ENCODE data around the gene SMARCAD1.
"Not testable (repeated sequence)": the region's sequence is repeated elsewhere in the genome, so short reads cannot be mapped to it uniquely, and the experiment has no call there.

Gene SMARCAD1

GRCh38 chr4:94290245-94290644 is 82.6 kb downstream of the SMARCAD1 start:
- FAIRE-seq = no peak
- TF ChIP-seq, protein P1, sequence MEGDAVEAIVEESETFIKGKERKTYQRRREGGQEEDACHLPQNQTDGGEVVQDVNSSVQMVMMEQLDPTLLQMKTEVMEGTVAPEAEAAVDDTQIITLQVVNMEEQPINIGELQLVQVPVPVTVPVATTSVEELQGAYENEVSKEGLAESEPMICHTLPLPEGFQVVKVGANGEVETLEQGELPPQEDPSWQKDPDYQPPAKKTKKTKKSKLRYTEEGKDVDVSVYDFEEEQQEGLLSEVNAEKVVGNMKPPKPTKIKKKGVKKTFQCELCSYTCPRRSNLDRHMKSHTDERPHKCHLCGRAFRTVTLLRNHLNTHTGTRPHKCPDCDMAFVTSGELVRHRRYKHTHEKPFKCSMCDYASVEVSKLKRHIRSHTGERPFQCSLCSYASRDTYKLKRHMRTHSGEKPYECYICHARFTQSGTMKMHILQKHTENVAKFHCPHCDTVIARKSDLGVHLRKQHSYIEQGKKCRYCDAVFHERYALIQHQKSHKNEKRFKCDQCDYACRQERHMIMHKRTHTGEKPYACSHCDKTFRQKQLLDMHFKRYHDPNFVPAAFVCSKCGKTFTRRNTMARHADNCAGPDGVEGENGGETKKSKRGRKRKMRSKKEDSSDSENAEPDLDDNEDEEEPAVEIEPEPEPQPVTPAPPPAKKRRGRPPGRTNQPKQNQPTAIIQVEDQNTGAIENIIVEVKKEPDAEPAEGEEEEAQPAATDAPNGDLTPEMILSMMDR (IDR thresholded peaks at IDR 0.05; ENCODE audit: insufficient read depth, missing control alignments) = no peak
- DNase-seq (ENCODE audit: insufficient read length, low spot score) = no peak

GRCh38 chr4:94293981-94294380 is 86.3 kb downstream of the SMARCAD1 start:
- not testable (repeated sequence) for DNase-seq (ENCODE audit: insufficient read length, low spot score); FAIRE-seq

- not testable (repeated sequence) for DNase-seq (ENCODE audit: insufficient read length, low spot score); FAIRE-seq
Observed at GRCh38 chr4:94295473-94295872, 87.8 kb downstream of the SMARCAD1 start.

GRCh38 chr4:94298725-94299252 is 91.1 kb downstream of the SMARCAD1 start:
- FAIRE-seq (no peak), DNase-seq (ENCODE audit: insufficient read length, low spot score) (no peak)
- TF ChIP-seq, protein P1 (IDR thresholded peaks at IDR 0.05; ENCODE audit: insufficient read depth, missing control alignments) = no peak

- FAIRE-seq (no peak), DNase-seq (ENCODE audit: insufficient read length, low spot score) (no peak)
- TF ChIP-seq, protein P1 (IDR thresholded peaks at IDR 0.05; ENCODE audit: insufficient read depth, missing control alignments) = no peak
Observed at GRCh38 chr4:94302191-94302590, 94.5 kb downstream of the SMARCAD1 start.

GRCh38 chr4:94304365-94304971 is 96.8 kb downstream of the SMARCAD1 start:
- DNase-seq (ENCODE audit: insufficient read length, low spot score) (no peak), FAIRE-seq (peak; percentile 78)
- TF ChIP-seq, protein P1 (IDR thresholded peaks at IDR 0.05; ENCODE audit: insufficient read depth, missing control alignments) = peak; percentile 81

DNA sequence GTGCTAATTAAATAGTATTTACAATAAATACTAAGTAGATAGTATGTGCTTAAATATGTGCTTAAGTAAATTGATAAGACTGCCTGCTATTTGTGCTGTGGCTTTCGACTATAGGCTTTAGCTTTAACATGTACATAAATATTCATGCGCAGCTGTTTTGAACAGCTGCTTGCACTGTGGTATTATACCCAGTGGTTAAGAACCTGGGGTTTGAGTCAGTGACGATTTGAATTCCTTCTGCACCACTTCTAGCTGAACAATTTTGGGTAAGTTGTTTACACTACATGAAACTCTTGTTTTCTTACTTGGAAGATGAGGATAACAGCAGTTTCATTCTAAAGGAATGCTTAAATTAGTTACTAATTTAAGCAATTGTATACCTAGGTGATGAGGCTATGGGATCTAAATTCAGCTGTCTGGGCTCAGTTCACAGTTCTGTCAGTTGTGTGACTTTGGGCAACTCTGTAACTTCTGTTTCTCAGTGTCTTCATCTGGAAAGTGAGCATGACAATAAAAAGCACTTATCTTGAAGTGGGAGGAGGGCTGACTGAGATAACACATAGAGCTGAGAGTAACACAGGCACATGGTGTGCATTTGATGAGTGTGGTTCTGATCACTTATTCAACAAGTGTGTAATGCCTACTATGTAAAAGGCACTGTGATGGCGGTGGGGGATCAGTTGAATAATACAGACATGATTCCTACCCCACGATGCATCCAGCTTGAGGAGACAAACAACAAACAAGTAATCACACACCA is 98.0 kb downstream of the SMARCAD1 start:
- DNase-seq (ENCODE audit: insufficient read length, low spot score) (no peak), FAIRE-seq (no peak)
- TF ChIP-seq, protein P1 (IDR thresholded peaks at IDR 0.05; ENCODE audit: insufficient read depth, missing control alignments) = no peak

DNA sequence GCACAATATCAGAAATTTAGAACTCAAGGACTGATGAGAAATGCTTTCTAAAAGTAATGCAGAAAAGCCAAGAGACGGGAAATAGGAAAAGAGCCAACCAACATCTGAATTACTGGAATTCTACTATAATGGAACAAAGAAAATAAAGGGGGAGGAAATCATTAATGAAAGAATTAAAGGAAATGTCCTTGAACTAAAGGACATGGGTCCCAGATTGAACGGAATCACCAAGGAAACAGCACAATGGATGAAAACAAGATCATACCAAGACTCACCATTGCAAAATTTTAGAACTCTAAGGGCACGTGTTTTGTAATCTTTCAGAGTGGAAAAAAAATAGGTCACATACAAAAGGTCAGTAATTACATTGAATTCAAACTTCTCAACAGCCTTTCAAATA is 99.0 kb downstream of the SMARCAD1 start:
- DNase-seq (ENCODE audit: insufficient read length, low spot score) (no peak), FAIRE-seq (no peak)
- TF ChIP-seq, protein P1 (IDR thresholded peaks at IDR 0.05; ENCODE audit: insufficient read depth, missing control alignments) = no peak
